Measurements from ENCODE around the gene PIEZO2. TPM values are rescaled to one million over a fixed set of nuclear protein-coding genes. Genes with fewer than 3 reads are reported as not detected.

The PIEZO2 gene
- total and polyA plus RNA-seq, 11 donors: 0.04 to 4.9 (median 0.20) TPM; not detected in 2

DNA sequence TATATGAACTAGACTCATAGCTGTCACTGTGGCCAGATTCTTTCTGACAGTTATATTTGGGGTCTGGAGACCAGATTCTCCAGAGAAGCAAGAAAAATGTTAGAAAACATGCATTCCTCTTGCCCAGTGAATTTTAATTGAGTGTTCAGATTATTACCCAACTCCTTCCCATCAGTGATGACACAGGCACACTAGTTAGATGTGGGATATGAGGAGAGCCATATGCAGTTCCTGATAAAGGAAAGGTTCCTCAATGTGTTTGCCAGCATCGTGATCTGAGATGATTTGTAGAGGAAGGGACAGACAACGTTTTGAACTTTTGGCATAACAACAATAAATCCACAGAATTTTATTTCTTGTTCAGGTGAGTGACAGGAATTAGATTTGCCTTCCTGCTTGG, 308.6 kb downstream of the PIEZO2 start:
- Histone ChIP-seq H3K9me3 (no peaks in the 10 kb centered on the region), H3K36me3 (no peaks in the 10 kb centered on the region), H3K27ac (no peak overlapping the region), H3K27me3 (no peaks in the 10 kb centered on the region), H3K4me1 (peaks cover 0 to 4% (median 0%) of the 10 kb centered on the region in 12 donors), H3K4me3 (no peak overlapping the region)
- no peak for DNase-seq
- ATAC-seq: no peak
- TF ChIP-seq, protein P1, sequence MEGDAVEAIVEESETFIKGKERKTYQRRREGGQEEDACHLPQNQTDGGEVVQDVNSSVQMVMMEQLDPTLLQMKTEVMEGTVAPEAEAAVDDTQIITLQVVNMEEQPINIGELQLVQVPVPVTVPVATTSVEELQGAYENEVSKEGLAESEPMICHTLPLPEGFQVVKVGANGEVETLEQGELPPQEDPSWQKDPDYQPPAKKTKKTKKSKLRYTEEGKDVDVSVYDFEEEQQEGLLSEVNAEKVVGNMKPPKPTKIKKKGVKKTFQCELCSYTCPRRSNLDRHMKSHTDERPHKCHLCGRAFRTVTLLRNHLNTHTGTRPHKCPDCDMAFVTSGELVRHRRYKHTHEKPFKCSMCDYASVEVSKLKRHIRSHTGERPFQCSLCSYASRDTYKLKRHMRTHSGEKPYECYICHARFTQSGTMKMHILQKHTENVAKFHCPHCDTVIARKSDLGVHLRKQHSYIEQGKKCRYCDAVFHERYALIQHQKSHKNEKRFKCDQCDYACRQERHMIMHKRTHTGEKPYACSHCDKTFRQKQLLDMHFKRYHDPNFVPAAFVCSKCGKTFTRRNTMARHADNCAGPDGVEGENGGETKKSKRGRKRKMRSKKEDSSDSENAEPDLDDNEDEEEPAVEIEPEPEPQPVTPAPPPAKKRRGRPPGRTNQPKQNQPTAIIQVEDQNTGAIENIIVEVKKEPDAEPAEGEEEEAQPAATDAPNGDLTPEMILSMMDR (IDR thresholded peaks at IDR 0.05): no peak
- TF ChIP-seq POLR2A (IDR thresholded peaks at IDR 0.05): no peak
- 28 to 44% (median 35%) methylated on average over 2 of the region's 2 CpGs for WGBS, 4 donors
- intact Hi-C loops (cut with DNase I): loop anchor here in 1 of 10 donors (2.0 kb wide), 1 partner anchor 28 kb away; no protein-coding TSS in a partner anchor

DNA sequence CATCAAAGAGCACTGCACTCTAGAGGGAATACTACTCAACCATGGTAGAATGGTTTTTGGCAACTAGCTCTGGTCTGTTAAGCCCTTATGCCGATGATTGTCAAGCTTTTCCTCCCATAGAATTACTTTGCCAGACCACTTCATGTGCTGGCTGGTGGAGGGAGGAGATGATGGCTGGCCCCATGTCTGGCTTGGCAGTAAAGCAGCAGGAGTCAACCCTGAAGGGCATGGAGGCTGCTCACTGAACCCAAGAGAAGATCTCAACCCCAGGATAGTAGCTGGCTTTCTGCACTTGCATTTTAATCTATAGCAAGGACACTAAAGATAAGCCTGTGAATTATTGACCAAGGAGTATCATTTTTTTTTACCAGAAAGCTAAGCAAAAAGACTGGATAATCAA, 309.9 kb downstream of the PIEZO2 start:
- no peak for TF ChIP-seq POLR2A (IDR thresholded peaks at IDR 0.05)
- TF ChIP-seq, protein P1 (IDR thresholded peaks at IDR 0.05): no peak
- Histone ChIP-seq H3K27ac (no peak overlapping the region), H3K9me3 (no peaks in the 10 kb centered on the region), H3K27me3 (no peaks in the 10 kb centered on the region), H3K4me3 (no peak overlapping the region), H3K36me3 (no peaks in the 10 kb centered on the region), H3K4me1 (peaks cover 0 to 4% (median 0%) of the 10 kb centered on the region in 12 donors)
- DNase-seq (no peak), ATAC-seq (no peak)
- 60 to 93% (median 68%) methylated on average over 1 of the region's 1 CpG for WGBS, 4 donors
- intact Hi-C loops (cut with DNase I): no loop called here

- H3K4me1 ChIP-seq: peaks cover 0 to 2% (median 0%) of the 10 kb centered on the region in 12 donors
Measured at GRCh38 chr18:10838553-10838952, 310.8 kb downstream of the PIEZO2 start.

DNA sequence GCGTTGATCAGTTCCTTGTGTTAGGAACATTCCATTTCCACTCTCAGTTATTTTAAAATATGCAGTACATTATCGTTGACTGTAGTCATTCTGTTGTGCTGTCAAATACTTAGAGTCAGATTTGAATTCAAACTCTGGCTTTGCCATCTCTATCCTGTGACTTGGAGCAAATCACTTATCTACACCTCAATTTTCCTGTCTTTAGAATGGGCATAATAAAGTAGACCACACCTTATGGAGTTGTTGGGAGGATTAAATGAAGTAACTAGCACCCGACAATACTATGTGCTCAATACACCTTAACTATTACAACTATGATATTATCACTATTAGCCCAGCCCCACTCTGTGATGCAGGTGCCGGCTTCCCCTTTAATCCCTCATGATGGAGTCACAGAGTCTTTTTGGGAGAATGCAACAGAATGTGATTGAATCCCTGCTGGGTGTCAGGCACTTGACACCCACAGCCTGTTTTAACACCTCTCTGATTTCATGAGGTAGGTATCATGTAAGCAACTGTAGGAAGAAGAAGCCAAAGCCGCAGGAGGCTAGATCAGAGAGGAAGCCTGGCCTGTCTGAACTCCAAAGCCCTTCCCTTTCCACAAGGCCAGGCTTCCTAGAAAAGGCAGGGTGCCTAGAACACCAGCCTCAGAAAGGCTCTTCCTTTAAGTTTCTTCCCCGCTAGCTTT, 315.1 kb downstream of the PIEZO2 start:
- WGBS, 4 donors: 91 to 94% (median 93%) methylated on average over 6 of the region's 6 CpGs
- no peaks in the 10 kb centered on the region for H3K36me3 ChIP-seq
- ATAC-seq: no peak
- intact Hi-C loops (cut with DNase I): no loop called here
- no peak overlapping the region for H3K27ac ChIP-seq
- H3K4me1 ChIP-seq: no peaks in the 10 kb centered on the region
- TF ChIP-seq, protein P1 (IDR thresholded peaks at IDR 0.05): no peak
- no peak for TF ChIP-seq POLR2A (IDR thresholded peaks at IDR 0.05)
- no peaks in the 10 kb centered on the region for H3K27me3 ChIP-seq
- no peak overlapping the region for H3K4me3 ChIP-seq
- peaks cover 0 to 9% (median 0%) of the 10 kb centered on the region in 12 donors for H3K9me3 ChIP-seq
- no peak for DNase-seq

More at GRCh38 chr18:10838553-10838952, 310.8 kb downstream of the PIEZO2 start:
- Histone ChIP-seq H3K27ac (no peak overlapping the region), H3K9me3 (no peaks in the 10 kb centered on the region), H3K4me3 (no peak overlapping the region), H3K27me3 (no peaks in the 10 kb centered on the region), H3K36me3 (no peaks in the 10 kb centered on the region)
- intact Hi-C loops (cut with DNase I): no loop called here
- TF ChIP-seq, protein P1 (IDR thresholded peaks at IDR 0.05): no peak
- TF ChIP-seq POLR2A (IDR thresholded peaks at IDR 0.05): no peak
- DNase-seq (no peak), ATAC-seq (no peak)
- WGBS, 4 donors: 95 to 98% (median 96%) methylated on average over 2 of the region's 2 CpGs

All from heart left ventricle (tissue), 16 donors.